ENCODE data around the gene MARK1. TPM values are rescaled to one million over a fixed set of nuclear protein-coding genes. Genes with fewer than 3 reads are reported as not detected.

MARK1 gene
- total RNA-seq, 4 donors from 2014 or later = 2.2 to 5.3 (median 3.7) TPM

DNA sequence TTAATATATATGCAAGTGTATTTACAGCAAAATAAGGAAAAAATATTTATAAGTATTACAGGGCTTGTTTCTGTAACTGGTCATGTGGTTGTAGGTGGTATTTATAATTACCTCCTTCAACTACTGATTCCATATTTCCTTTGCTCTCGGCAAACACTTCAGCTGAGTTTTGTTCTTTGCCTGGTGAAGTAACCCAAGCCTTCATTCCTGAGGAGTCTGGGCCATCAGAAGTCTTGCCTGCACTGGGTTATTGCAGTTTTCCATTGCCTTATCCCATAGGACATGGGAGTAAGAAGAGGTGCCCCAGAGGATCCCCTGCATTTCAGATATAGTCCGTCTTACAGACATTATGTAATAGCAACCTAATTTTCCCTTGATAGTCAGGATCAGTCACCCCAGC is 23.8 kb downstream of the MARK1 start:
- DNase-seq (ENCODE audit: low spot score in 2 of 2) = no peak
- 82 to 84% methylated on average over 2 of the region's 2 CpGs for WGBS, 2 donors
- H3K4me3 ChIP-seq (ENCODE audit: low read depth, poor library complexity, severe bottlenecking) = no peak overlapping the region
- TF ChIP-seq CTCF (IDR thresholded peaks at IDR 0.05) (no peak), POLR2A (IDR thresholded peaks at IDR 0.05) (no peak)
- intact Hi-C loops (cut with DNase I; ENCODE audit: low total_unique reads) = no loop called here

DNA sequence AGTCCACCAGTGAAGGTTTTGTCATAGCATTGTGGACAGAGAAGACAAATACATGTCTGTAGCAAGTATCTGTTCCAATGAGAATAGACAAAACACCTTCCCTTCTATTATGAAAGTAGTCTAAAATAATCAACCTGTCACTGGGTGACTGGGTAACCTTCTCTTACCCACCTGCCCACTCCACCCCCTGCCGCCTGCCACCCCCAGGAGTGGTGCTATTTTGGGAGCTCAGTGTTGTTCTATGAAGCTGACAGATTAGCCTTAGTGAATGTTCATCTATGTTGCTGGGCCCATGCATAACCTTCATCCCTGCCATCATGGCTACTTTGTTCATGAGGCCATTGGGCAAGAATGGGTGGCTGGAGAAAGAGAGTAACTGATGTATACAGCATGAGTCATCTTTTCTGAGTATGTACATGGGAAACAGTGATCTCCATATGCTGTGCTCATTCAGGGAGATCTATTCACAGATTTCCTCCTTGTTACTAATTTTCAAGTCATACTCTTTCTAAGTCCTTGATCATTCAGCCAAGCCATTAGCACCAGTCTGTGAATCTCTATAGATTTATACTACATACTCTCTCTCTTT is 24.8 kb downstream of the MARK1 start:
- 92 to 100% methylated on average over 1 of the region's 1 CpG for WGBS, 2 donors
- intact Hi-C loops (cut with DNase I; ENCODE audit: low total_unique reads) = no loop called here
- H3K4me3 ChIP-seq (ENCODE audit: low read depth, poor library complexity, severe bottlenecking) = no peak overlapping the region
- no peak for TF ChIP-seq CTCF (IDR thresholded peaks at IDR 0.05)
- no peak for TF ChIP-seq POLR2A (IDR thresholded peaks at IDR 0.05)
- DNase-seq (ENCODE audit: low spot score in 2 of 2) = no peak

- H3K4me3 ChIP-seq (ENCODE audit: low read depth, poor library complexity, severe bottlenecking) = no peak overlapping the region
- TF ChIP-seq POLR2A (IDR thresholded peaks at IDR 0.05) = no peak
- no peak for TF ChIP-seq CTCF (IDR thresholded peaks at IDR 0.05)
- DNase-seq (ENCODE audit: low spot score in 2 of 2) = no peak
- intact Hi-C loops (cut with DNase I; ENCODE audit: low total_unique reads) = no loop called here
Measured at GRCh38 chr1:220556641-220557040, 28.7 kb downstream of the MARK1 start.

GRCh38 chr1:220563564-220563963 is 35.6 kb downstream of the MARK1 start:
- no peak for DNase-seq (ENCODE audit: low spot score in 2 of 2)
- WGBS, 2 donors = 14 to 21% methylated on average over 1 of the region's 1 CpG
- TF ChIP-seq CTCF (IDR thresholded peaks at IDR 0.05) (no peak), POLR2A (IDR thresholded peaks at IDR 0.05) (no peak)
- H3K4me3 ChIP-seq (ENCODE audit: low read depth, poor library complexity, severe bottlenecking) = no peak overlapping the region
- intact Hi-C loops (cut with DNase I; ENCODE audit: low total_unique reads) = no loop called here

- intact Hi-C loops (cut with DNase I; ENCODE audit: low total_unique reads) = no loop called here
- no peak overlapping the region for H3K4me3 ChIP-seq (ENCODE audit: low read depth, poor library complexity, severe bottlenecking)
- TF ChIP-seq POLR2A (IDR thresholded peaks at IDR 0.05) = no peak
- no peak for DNase-seq (ENCODE audit: low spot score in 2 of 2)
- 53 to 70% methylated on average over 3 of the region's 3 CpGs for WGBS, 2 donors
Measured at GRCh38 chr1:220564216-220564615, 36.3 kb downstream of the MARK1 start.

GRCh38 chr1:220565670-220566069 is 37.7 kb downstream of the MARK1 start:
- H3K4me3 ChIP-seq (ENCODE audit: low read depth, poor library complexity, severe bottlenecking) = no peak overlapping the region
- TF ChIP-seq CTCF (IDR thresholded peaks at IDR 0.05) = no peak
- no peak for TF ChIP-seq POLR2A (IDR thresholded peaks at IDR 0.05)
- intact Hi-C loops (cut with DNase I; ENCODE audit: low total_unique reads) = no loop called here
- no peak for DNase-seq (ENCODE audit: low spot score in 2 of 2)
